Erythroblast (primary cell): ENCODE results near the gene NFIL3.

Experiments
- GATA1 ChIP-seq: IDR thresholded peaks from 2 replicates; pipeline ENCODE4 v1.6.1; 2011; ENCODE audit warnings: low read depth, mild to moderate bottlenecking, control low read depth, low read length, moderate library complexity
- POLR2A ChIP-seq: IDR thresholded peaks from 2 replicates; pipeline ENCODE4 v1.6.1; 2011; ENCODE audit warnings: mild to moderate bottlenecking, low read length

DNA sequence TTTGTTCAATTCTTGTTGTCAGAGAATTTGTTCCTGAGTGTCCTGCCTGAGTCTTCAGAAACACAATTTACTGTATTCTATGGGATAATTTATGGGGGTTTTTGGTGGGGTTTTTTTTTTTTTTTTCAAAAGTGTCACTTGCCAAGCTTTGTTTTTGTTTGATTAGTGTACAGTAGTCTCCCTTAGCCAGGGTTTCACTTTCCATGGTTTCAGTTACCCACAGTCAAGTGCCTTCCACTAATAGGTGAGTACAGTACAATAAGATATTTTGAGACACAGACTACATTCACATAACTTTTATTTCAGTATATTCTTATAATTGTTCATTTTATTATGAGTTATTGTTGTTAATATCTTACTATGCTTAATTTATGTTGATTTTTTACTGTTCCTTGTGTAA, 36.9 kb downstream of the NFIL3 start:
- TF ChIP-seq POLR2A = no peak
- no peak for TF ChIP-seq GATA1
